Ovary (tissue), 3 donors: ENCODE results near the gene NAALADL2.

Experiments used
- CTCF ChIP-seq, 3 donors: fragments of 450-650 bp in 2 of 3; fragments of 200-600 bp in 1 of 3; IDR thresholded peaks; one replicate each; pipeline versions ENCODE4 v1.5.1 to v1.8.0; 2016 to 2022; ENCODE audit warnings: antibody characterized with exemption in 3 of 3, mild to moderate bottlenecking in 1 of 3
- POLR2A ChIP-seq: fragments of 450-650 bp; IDR thresholded peaks from one replicate; pipeline ENCODE4 v1.6.1; 2017; ENCODE audit warnings: antibody characterized with exemption, mild to moderate bottlenecking, moderate library complexity
- donor health status: DM: no; HTN: no; CAD: no.

DNA sequence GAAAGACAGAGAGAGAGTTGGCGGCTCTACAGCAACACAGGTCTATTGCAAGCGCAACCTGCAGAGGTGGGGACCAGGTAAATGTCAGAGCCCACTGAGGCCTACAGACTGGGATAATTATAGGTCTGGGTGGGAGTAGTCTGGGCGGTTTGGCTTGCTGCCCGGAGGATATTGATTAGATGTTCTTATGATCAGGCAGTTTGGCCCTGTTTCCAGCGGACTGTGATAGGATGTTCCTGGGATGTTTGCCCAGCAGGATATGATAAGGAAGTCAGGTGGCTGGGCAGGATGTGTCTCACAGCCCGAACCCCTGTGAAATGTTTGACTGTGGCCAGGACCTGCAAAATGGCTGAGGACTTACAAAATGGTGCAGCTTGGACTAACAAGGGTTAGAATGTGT lies 364.9 kb downstream of the NAALADL2 start:
- TF ChIP-seq POLR2A, result no peak
- TF ChIP-seq CTCF (IDR thresholded peaks at IDR 0.05), result no peak
